Measurements from ENCODE around the gene FAM72D.
"Not testable (repeated sequence)": the region's sequence is repeated elsewhere in the genome, so short reads cannot be mapped to it uniquely, and the experiment has no call there.

FAM72D gene

GRCh38 chr1:145095284-145096057 is at the start of gene FAM72D, which contains the start of gene SRGAP2B:
Gene FAM72D, plus strand, starts transcription at chr1:145095974. Its CDS starts 874 bp downstream, at chr1:145096848.
Gene SRGAP2B, minus strand, starts transcription at chr1:145095328. Its CDS starts 2,427 bp downstream, at chr1:145092901.
- not testable (repeated sequence) for H3K27me3 ChIP-seq (ENCODE audit: insufficient read depth, low read depth, severe bottlenecking); H3K36me3 ChIP-seq; H3K9me3 ChIP-seq (ENCODE audit: severe bottlenecking); H3K27ac ChIP-seq; DNase-seq
- H3K4me3 ChIP-seq (ENCODE audit: low read depth, low read length) = peak within 1 kb of the TSS; percentile 50

- not testable (repeated sequence) for H3K36me3 ChIP-seq; DNase-seq; H3K4me3 ChIP-seq (ENCODE audit: low read depth, low read length); H3K9me3 ChIP-seq (ENCODE audit: severe bottlenecking); H3K27me3 ChIP-seq (ENCODE audit: insufficient read depth, low read depth, severe bottlenecking); H3K27ac ChIP-seq
Observed at GRCh38 chr1:145047553-145047952, 48.2 kb upstream of the FAM72D start.

GRCh38 chr1:145048181-145048856 is 47.5 kb upstream of the FAM72D start:
- H3K9me3 ChIP-seq (ENCODE audit: severe bottlenecking); H3K36me3 ChIP-seq; H3K4me3 ChIP-seq (ENCODE audit: low read depth, low read length); DNase-seq; H3K27ac ChIP-seq; H3K27me3 ChIP-seq (ENCODE audit: insufficient read depth, low read depth, severe bottlenecking): not testable (repeated sequence)

GRCh38 chr1:145052019-145052776 is 43.6 kb upstream of the FAM72D start:
- H3K36me3 ChIP-seq; H3K27ac ChIP-seq; DNase-seq; H3K4me3 ChIP-seq (ENCODE audit: low read depth, low read length); H3K9me3 ChIP-seq (ENCODE audit: severe bottlenecking); H3K27me3 ChIP-seq (ENCODE audit: insufficient read depth, low read depth, severe bottlenecking): not testable (repeated sequence)

GRCh38 chr1:145053428-145053827 is 42.3 kb upstream of the FAM72D start:
- not testable (repeated sequence) for H3K27me3 ChIP-seq (ENCODE audit: insufficient read depth, low read depth, severe bottlenecking); H3K9me3 ChIP-seq (ENCODE audit: severe bottlenecking); H3K4me3 ChIP-seq (ENCODE audit: low read depth, low read length); H3K27ac ChIP-seq; DNase-seq; H3K36me3 ChIP-seq

GRCh38 chr1:145055217-145055760 is 40.5 kb upstream of the FAM72D start:
- H3K27me3 ChIP-seq (ENCODE audit: insufficient read depth, low read depth, severe bottlenecking); DNase-seq; H3K27ac ChIP-seq; H3K4me3 ChIP-seq (ENCODE audit: low read depth, low read length); H3K9me3 ChIP-seq (ENCODE audit: severe bottlenecking); H3K36me3 ChIP-seq: not testable (repeated sequence)

GRCh38 chr1:145058184-145058583 is 37.6 kb upstream of the FAM72D start:
- not testable (repeated sequence) for H3K9me3 ChIP-seq (ENCODE audit: severe bottlenecking); DNase-seq; H3K36me3 ChIP-seq; H3K4me3 ChIP-seq (ENCODE audit: low read depth, low read length); H3K27me3 ChIP-seq (ENCODE audit: insufficient read depth, low read depth, severe bottlenecking); H3K27ac ChIP-seq

- DNase-seq; H3K27ac ChIP-seq; H3K36me3 ChIP-seq; H3K27me3 ChIP-seq (ENCODE audit: insufficient read depth, low read depth, severe bottlenecking); H3K4me3 ChIP-seq (ENCODE audit: low read depth, low read length); H3K9me3 ChIP-seq (ENCODE audit: severe bottlenecking): not testable (repeated sequence)
Observed at GRCh38 chr1:145063285-145063684, 32.5 kb upstream of the FAM72D start.

- not testable (repeated sequence) for H3K36me3 ChIP-seq; H3K27me3 ChIP-seq (ENCODE audit: insufficient read depth, low read depth, severe bottlenecking); DNase-seq; H3K9me3 ChIP-seq (ENCODE audit: severe bottlenecking); H3K4me3 ChIP-seq (ENCODE audit: low read depth, low read length); H3K27ac ChIP-seq
Observed at GRCh38 chr1:145063941-145064648, 31.7 kb upstream of the FAM72D start.

- H3K4me3 ChIP-seq (ENCODE audit: low read depth, low read length); H3K9me3 ChIP-seq (ENCODE audit: severe bottlenecking); H3K36me3 ChIP-seq; DNase-seq; H3K27me3 ChIP-seq (ENCODE audit: insufficient read depth, low read depth, severe bottlenecking); H3K27ac ChIP-seq: not testable (repeated sequence)
Observed at GRCh38 chr1:145065194-145065826, 30.5 kb upstream of the FAM72D start.

- DNase-seq, H3K36me3 ChIP-seq: not testable (repeated sequence)
Observed at GRCh38 chr1:145066486-145066885, 29.3 kb upstream of the FAM72D start.

GRCh38 chr1:145071569-145071968 is 24.2 kb upstream of the FAM72D start:
- not testable (repeated sequence) for H3K9me3 ChIP-seq (ENCODE audit: severe bottlenecking)

More at GRCh38 chr1:145066486-145066885, 29.3 kb upstream of the FAM72D start:
- H3K27me3 ChIP-seq (ENCODE audit: insufficient read depth, low read depth, severe bottlenecking); H3K9me3 ChIP-seq (ENCODE audit: severe bottlenecking); H3K4me3 ChIP-seq (ENCODE audit: low read depth, low read length); H3K27ac ChIP-seq: not testable (repeated sequence)

GRCh38 chr1:145074021-145074559 is 21.7 kb upstream of the FAM72D start:
- H3K36me3 ChIP-seq, DNase-seq: not testable (repeated sequence)

More at GRCh38 chr1:145071569-145071968, 24.2 kb upstream of the FAM72D start:
- H3K4me3 ChIP-seq (ENCODE audit: low read depth, low read length); H3K36me3 ChIP-seq; H3K27me3 ChIP-seq (ENCODE audit: insufficient read depth, low read depth, severe bottlenecking); H3K27ac ChIP-seq; DNase-seq: not testable (repeated sequence)

More at GRCh38 chr1:145074021-145074559, 21.7 kb upstream of the FAM72D start:
- H3K9me3 ChIP-seq (ENCODE audit: severe bottlenecking); H3K27me3 ChIP-seq (ENCODE audit: insufficient read depth, low read depth, severe bottlenecking); H3K27ac ChIP-seq; H3K4me3 ChIP-seq (ENCODE audit: low read depth, low read length): not testable (repeated sequence)

Measured in WERI-Rb-1 (cell line).